ENCODE measurements around the gene IL23R.

DNA sequence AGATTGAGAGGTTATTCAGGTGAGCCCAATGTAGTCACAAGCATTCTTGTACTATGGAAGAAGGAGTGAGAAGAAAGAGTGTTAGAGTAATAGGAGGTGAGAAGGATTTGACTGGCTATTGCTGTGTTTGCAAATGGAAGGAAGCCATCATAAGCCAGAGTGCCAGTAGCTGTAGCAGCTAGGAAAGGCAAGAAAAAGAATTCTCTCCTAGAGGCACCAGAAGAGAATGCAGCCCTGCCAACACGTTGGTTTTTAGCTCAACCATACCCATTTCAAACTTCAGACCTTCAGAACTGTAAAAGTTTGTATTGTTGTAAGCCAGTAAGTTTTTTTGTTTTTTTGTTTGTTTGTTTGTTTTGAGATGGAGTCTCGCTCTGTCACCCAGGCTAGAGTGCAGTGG, 132.5 kb downstream of the IL23R start:
- TF ChIP-seq, protein P1, sequence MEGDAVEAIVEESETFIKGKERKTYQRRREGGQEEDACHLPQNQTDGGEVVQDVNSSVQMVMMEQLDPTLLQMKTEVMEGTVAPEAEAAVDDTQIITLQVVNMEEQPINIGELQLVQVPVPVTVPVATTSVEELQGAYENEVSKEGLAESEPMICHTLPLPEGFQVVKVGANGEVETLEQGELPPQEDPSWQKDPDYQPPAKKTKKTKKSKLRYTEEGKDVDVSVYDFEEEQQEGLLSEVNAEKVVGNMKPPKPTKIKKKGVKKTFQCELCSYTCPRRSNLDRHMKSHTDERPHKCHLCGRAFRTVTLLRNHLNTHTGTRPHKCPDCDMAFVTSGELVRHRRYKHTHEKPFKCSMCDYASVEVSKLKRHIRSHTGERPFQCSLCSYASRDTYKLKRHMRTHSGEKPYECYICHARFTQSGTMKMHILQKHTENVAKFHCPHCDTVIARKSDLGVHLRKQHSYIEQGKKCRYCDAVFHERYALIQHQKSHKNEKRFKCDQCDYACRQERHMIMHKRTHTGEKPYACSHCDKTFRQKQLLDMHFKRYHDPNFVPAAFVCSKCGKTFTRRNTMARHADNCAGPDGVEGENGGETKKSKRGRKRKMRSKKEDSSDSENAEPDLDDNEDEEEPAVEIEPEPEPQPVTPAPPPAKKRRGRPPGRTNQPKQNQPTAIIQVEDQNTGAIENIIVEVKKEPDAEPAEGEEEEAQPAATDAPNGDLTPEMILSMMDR (IDR thresholded peaks at IDR 0.05): no peak
- TF ChIP-seq POLR2A (IDR thresholded peaks at IDR 0.05): no peak
